Measurements from ENCODE around the gene ZEB1. TPM values are rescaled to one million over a fixed set of nuclear protein-coding genes. Genes with fewer than 3 reads are reported as not detected.
"Not testable (repeated sequence)": the region's sequence is repeated elsewhere in the genome, so short reads cannot be mapped to it uniquely, and the experiment has no call there.

Gene ZEB1
- total RNA-seq, 1 experiment from 2014 or later: 20.4 TPM

DNA sequence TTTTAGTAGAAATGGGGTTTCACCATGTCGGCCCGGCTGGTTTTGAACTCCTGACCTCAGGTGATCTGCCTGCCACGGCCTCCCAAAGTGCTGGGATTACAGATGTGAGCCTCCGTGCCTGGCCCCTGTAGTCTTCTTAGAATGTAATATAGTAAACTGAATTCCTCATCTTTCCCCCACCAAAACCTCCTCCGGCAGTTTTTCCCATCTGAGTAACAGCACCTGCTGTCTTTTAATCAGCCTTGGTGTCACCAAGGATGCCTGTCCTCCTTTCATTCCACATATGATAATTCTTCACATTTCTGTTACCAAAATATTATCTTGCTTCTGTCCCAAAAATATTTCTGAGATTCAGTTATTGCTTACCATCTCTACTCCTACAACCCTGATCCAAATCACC, 80.2 kb downstream of the ZEB1 start:
- no peak for DNase-seq (ENCODE audit: low read depth)
- in situ Hi-C loops (cut with HindIII; ENCODE audit: low pct_unique_long_range_greater_than_20kb, low sequenced_read_pairs): no loop called here

- no peak for DNase-seq (ENCODE audit: low read depth)
- in situ Hi-C loops (cut with HindIII; ENCODE audit: low pct_unique_long_range_greater_than_20kb, low sequenced_read_pairs): no loop called here
These were observed 80.6 kb downstream of the ZEB1 start for GRCh38 chr10:31399631-31400030.

GRCh38 chr10:31401287-31401686, 82.3 kb downstream of the ZEB1 start:
- no peak for DNase-seq (ENCODE audit: low read depth)
- in situ Hi-C loops (cut with HindIII; ENCODE audit: low pct_unique_long_range_greater_than_20kb, low sequenced_read_pairs): no loop called here

GRCh38 chr10:31404640-31405039, 85.6 kb downstream of the ZEB1 start:
- in situ Hi-C loops (cut with HindIII; ENCODE audit: low pct_unique_long_range_greater_than_20kb, low sequenced_read_pairs): no loop called here
- DNase-seq (ENCODE audit: low read depth): no peak

DNA sequence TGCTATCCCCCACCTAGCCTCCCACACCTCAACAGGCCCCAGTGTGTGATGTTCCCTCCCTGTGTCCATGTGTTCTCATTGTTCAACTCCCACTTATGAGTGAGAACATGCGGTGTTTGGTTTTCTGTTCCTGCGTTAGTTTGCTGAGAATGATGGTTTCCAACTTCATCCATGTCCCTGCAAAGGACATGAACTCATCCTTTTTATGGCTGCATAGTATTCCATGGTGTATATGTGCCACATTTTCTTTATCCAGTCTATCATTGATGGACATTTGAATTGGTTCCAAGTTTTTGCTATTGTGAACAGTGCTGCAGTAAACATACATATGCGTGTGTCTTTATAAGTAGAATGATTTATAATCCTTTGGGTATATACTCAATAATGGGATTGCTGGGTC, 86.8 kb downstream of the ZEB1 start:
- in situ Hi-C loops (cut with HindIII; ENCODE audit: low pct_unique_long_range_greater_than_20kb, low sequenced_read_pairs); DNase-seq (ENCODE audit: low read depth): not testable (repeated sequence)

GRCh38 chr10:31412397-31412796, 93.4 kb downstream of the ZEB1 start:
- DNase-seq (ENCODE audit: low read depth); in situ Hi-C loops (cut with HindIII; ENCODE audit: low pct_unique_long_range_greater_than_20kb, low sequenced_read_pairs): not testable (repeated sequence)

DNA sequence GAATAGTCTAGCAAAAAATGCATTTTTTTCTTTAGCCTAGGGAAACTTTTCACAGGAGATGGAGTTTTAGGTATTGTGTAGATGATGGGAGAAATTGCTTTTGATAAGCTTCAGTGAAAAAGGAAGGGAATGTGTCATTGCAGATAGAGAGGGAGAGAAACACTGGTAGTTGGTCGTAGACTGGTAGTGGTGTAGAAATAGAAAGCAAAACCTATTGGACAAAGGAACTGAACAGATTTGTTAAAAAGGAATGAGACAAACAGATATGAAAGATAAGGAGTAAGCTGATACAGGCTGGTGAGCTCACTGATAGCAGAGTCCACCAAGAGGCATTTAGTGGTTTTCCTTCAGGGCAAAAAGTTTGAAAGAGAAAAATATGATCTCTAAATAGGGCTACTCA, 94.3 kb downstream of the ZEB1 start:
- in situ Hi-C loops (cut with HindIII; ENCODE audit: low pct_unique_long_range_greater_than_20kb, low sequenced_read_pairs): no loop called here

DNA sequence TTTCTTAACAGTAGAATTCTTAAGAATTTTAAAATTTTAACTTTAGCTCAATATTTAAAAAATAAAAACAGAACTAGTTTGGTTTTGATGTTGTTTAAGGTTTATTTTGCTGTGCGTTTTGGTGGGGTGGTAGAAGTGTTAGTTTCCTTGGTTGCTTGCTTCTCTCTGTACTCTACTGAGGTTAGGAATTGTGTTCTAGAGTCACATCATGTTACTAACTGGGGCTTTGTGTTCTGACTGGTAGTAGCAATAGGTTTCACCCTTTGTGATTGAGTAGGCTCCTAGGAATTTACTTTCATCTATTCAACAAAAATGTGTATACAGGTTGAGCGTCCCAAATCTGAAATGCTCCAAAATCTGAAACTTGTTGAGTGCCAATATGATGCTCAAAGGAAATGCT, 99.5 kb downstream of the ZEB1 start:
- DNase-seq (ENCODE audit: low read depth): no peak
- in situ Hi-C loops (cut with HindIII; ENCODE audit: low pct_unique_long_range_greater_than_20kb, low sequenced_read_pairs): no loop called here

More for the DNA sequence above, 94.3 kb downstream of the ZEB1 start:
- no peak for DNase-seq (ENCODE audit: low read depth)

DNA sequence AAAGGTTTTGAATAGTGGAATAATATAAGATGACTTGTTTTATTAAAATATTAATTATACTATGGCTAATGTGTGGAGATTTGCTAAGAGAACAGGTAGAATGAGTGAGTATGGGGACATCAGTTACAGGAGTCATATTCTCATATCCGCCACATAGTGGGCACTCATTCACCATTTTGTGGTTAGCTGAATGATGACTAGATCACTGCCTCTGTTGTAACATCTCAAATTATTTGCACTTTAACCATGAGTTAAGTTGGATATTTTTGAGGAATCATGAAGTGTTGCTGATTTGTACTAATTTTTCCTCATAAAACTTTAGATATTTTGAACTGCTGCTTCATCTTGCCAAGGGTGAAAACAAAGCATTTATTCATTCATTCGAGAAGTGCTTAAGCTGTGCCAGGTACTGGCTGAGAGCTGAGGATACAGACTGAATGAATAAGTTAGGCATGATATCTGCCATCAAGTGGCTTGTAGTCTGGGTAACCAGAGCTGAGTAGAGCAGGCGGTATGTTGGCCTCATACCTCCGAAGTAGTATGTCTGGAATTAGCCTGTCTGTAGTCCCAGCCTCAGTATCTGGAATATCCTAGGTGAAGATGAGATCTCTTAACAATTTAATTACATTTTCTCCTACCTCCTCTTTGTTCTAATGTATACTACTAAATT, 100.5 kb downstream of the ZEB1 start:
- no peak for DNase-seq (ENCODE audit: low read depth)
- in situ Hi-C loops (cut with HindIII; ENCODE audit: low pct_unique_long_range_greater_than_20kb, low sequenced_read_pairs): no loop called here

DNA sequence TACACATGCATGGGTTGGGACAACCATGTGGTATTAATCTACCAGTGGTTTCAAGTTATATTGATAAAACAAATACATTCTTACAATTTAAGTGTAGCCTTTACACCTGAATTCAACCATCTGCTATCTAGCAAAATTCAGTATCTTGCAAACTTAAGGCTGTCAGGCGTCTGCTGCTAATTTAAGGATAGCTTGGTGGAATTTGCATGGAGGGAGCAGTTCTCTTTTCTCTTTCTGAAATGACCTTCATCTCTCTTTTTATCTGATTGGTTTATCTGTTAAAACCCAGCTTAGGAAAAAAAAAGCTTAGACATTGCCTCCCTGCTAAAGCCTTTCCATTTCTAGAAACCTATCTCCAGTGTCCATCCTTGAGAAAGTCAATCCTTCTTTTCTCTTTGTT, 102.3 kb downstream of the ZEB1 start:
- in situ Hi-C loops (cut with HindIII; ENCODE audit: low pct_unique_long_range_greater_than_20kb, low sequenced_read_pairs): no loop called here
- DNase-seq (ENCODE audit: low read depth): no peak

DNA sequence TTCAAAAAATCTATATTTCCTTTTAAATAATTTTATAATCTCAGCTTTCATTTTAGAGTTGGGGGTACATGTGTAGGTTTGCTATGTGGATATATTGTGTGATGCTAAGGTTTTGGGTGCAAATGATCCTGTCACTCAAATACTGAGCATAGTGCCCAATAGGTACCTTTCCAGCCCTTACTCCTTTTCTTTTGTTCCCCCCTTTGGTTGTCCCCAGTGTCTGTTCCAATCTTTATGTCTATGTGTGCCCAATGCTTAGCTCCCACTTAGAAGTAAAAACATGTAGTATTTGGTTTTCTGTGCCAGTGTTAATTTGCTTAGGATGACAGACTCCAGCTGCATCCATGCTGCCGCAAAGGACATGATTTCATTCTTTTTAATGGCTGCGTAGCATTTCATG, 103.6 kb downstream of the ZEB1 start:
- in situ Hi-C loops (cut with HindIII; ENCODE audit: low pct_unique_long_range_greater_than_20kb, low sequenced_read_pairs): no loop called here
- no peak for DNase-seq (ENCODE audit: low read depth)

DNA sequence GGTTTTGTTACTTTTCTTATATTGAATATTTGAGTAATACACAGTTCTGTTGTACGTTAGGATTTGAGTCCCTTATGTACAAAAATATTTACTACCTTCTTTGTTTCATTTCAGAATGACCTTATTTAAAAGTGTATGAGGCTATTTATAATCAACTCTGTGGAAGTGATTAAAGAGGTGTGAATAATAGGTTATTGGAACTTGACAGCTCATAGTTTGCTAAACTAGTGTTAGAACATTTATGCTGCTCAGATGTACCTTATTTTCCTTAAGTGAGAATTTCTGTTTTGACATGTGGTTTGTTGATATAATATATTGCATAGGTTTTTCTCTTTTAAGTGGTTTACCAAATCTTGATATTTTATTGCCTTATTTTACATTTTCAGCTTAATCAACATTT, 105.5 kb downstream of the ZEB1 start:
- no peak for DNase-seq (ENCODE audit: low read depth)
- in situ Hi-C loops (cut with HindIII; ENCODE audit: low pct_unique_long_range_greater_than_20kb, low sequenced_read_pairs): no loop called here

DNA sequence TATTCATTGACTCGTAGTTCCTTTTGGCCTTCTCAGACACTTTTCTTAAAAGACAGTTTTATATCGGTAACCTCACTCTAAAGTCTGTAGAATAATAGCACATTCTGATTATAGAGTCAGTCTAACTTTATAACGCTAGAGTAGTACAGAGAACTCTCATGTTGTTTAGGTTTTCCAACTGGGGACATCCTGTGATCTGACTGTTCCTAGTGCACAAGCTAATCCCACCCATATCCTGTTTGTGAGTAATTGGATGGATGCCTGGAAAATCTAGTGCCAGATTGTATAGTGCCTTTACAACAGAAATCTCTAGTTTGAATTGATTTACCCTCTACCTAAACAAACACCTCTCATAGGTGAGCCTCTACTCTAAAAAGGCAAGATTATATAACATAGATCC, 107.4 kb downstream of the ZEB1 start:
- no peak for DNase-seq (ENCODE audit: low read depth)
- in situ Hi-C loops (cut with HindIII; ENCODE audit: low pct_unique_long_range_greater_than_20kb, low sequenced_read_pairs): no loop called here

- in situ Hi-C loops (cut with HindIII; ENCODE audit: low pct_unique_long_range_greater_than_20kb, low sequenced_read_pairs); DNase-seq (ENCODE audit: low read depth): not testable (repeated sequence)
These were observed 108.3 kb downstream of the ZEB1 start for GRCh38 chr10:31427334-31427733.

- in situ Hi-C loops (cut with HindIII; ENCODE audit: low pct_unique_long_range_greater_than_20kb, low sequenced_read_pairs); DNase-seq (ENCODE audit: low read depth): not testable (repeated sequence)
These were observed 109.5 kb downstream of the ZEB1 start for GRCh38 chr10:31428499-31428898.

- DNase-seq (ENCODE audit: low read depth): no peak
- in situ Hi-C loops (cut with HindIII; ENCODE audit: low pct_unique_long_range_greater_than_20kb, low sequenced_read_pairs): no loop called here
These were observed 112.0 kb downstream of the ZEB1 start for GRCh38 chr10:31431021-31431420.

DNA sequence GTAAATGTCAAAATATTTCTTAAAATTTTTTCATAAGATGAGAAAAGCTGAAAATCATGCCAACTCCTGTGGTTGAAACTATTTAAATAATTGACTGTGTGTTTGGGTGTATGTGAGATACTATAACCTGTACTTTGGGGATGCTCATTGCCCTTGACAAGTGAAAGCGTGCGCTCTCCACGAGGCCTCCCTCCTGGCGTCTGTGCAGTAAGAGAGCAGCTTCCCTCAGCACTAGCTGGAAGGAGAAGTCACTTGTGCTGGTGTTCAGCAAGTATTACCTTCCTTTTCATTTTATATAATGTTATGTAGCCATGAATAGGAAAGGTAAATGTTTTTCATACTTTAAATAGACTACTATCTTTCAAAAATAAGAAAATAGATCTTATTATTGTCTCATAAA, 118.9 kb downstream of the ZEB1 start:
- in situ Hi-C loops (cut with HindIII; ENCODE audit: low pct_unique_long_range_greater_than_20kb, low sequenced_read_pairs): no loop called here
- no peak for DNase-seq (ENCODE audit: low read depth)

GRCh38 chr10:31451766-31452165, 132.8 kb downstream of the ZEB1 start:
- in situ Hi-C loops (cut with HindIII; ENCODE audit: low pct_unique_long_range_greater_than_20kb, low sequenced_read_pairs): no loop called here
- DNase-seq (ENCODE audit: low read depth): no peak

DNA sequence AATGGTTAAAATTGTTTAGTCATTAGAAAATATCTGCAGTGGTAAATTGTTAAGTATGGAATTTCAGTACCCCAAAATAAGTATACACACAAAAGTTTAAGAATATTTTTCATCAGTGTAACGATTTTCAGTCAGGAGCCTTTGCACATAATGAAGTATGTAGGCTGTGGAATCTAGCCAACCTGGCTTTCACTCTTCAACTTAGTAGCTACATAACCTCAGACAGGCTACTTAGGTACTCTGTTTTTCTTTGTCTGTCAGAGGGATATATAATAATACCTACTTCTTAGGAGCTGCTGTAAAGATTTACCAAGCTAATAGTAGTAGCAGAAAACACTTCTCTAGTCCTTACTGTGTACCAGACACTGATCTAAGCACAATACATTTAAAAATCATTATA, 137.5 kb downstream of the ZEB1 start:
- in situ Hi-C loops (cut with HindIII; ENCODE audit: low pct_unique_long_range_greater_than_20kb, low sequenced_read_pairs): no loop called here
- no peak for DNase-seq (ENCODE audit: low read depth)

- DNase-seq (ENCODE audit: low read depth): no peak
These were observed 138.8 kb downstream of the ZEB1 start for GRCh38 chr10:31457858-31458257.

More at GRCh38 chr10:31457858-31458257, 138.8 kb downstream of the ZEB1 start:
- in situ Hi-C loops (cut with HindIII; ENCODE audit: low pct_unique_long_range_greater_than_20kb, low sequenced_read_pairs): no loop called here

Data from Caki2 (cell line).